ENCODE results near the gene HECA.

The HECA gene

GRCh38 chr6:139194740-139195139 is 59.9 kb downstream of the HECA start:
- no peaks in the 10 kb centered on the region for H3K9me3 ChIP-seq (replicated peaks in 1 of 2; ENCODE audit: control insufficient read depth in 2 of 2, insufficient read depth in 1 of 2, low read depth in 1 of 2, low read length in 2 of 2)
- H2BK120ac ChIP-seq (ENCODE audit: low read depth, low read length) = no peak overlapping the region
- H3K4me2 ChIP-seq (ENCODE audit: insufficient read depth, low read length, poor library complexity, severe bottlenecking) = no peak overlapping the region
- H2BK12ac ChIP-seq (ENCODE audit: low read length) = no peak overlapping the region
- no peak overlapping the region for H2BK15ac ChIP-seq (ENCODE audit: low read length)
- no peak overlapping the region for H2AK5ac ChIP-seq (ENCODE audit: low read depth, low read length)
- H3K14ac ChIP-seq (ENCODE audit: low read length) = no peak overlapping the region
- H3K36me3 ChIP-seq (replicated peaks in 1 of 2; ENCODE audit: control insufficient read depth in 2 of 2, insufficient read depth in 2 of 2, low read length in 2 of 2) = no peaks in the 10 kb centered on the region
- peaks cover 0 to 2% of the 10 kb centered on the region in 2 donors for H3K4me1 ChIP-seq (ENCODE audit: control insufficient read depth in 2 of 2, insufficient read depth in 1 of 2, low read depth in 1 of 2, low read length in 2 of 2)
- WGBS, 2 donors (ENCODE audit: extremely low coverage in 2 of 2, insufficient read length in 2 of 2, insufficient replicate concordance in 1 of 2) = no CpG with 5 or more reads among the region's 3 CpGs
- H3K27me3 ChIP-seq (ENCODE audit: control insufficient read depth in 3 of 3, insufficient read depth in 3 of 3, low read depth in 1 of 3, low read length in 3 of 3) = no peaks in the 10 kb centered on the region
- no peak overlapping the region for H4K8ac ChIP-seq (ENCODE audit: low read depth, low read length)
- H3K23ac ChIP-seq (ENCODE audit: low read depth, low read length, poor library complexity) = no peak overlapping the region
- H3K9ac ChIP-seq (ENCODE audit: low read depth, low read length, poor library complexity) = no peak overlapping the region
- H3K4me3 ChIP-seq (ENCODE audit: low read length in 2 of 2) = no peak overlapping the region
- H3K27ac ChIP-seq (replicated peaks; ENCODE audit: low read length) = no peak overlapping the region
- no peaks in the 10 kb centered on the region for H3K79me1 ChIP-seq (ENCODE audit: low read depth, low read length)
- H3K18ac ChIP-seq (ENCODE audit: low read length) = no peak overlapping the region
- H3K4ac ChIP-seq (ENCODE audit: low read length) = no peak overlapping the region
- no peak for DNase-seq (ENCODE audit: low spot score)
- no peak overlapping the region for H4K91ac ChIP-seq (ENCODE audit: low read depth, low read length, poor library complexity)
- no peak overlapping the region for H2BK5ac ChIP-seq (ENCODE audit: low read length)
- H2AFZ ChIP-seq (ENCODE audit: low read length) = peak overlapping the region; percentile 30

- Histone ChIP-seq H3K4ac (ENCODE audit: low read length) (no peak overlapping the region), H3K18ac (ENCODE audit: low read length) (no peak overlapping the region), H3K36me3 (replicated peaks in 1 of 2; ENCODE audit: control insufficient read depth in 2 of 2, insufficient read depth in 2 of 2, low read length in 2 of 2) (no peaks in the 10 kb centered on the region), H4K91ac (ENCODE audit: low read depth, low read length, poor library complexity) (no peak overlapping the region), H2AK5ac (ENCODE audit: low read depth, low read length) (no peak overlapping the region), H3K79me1 (ENCODE audit: low read depth, low read length) (no peaks in the 10 kb centered on the region), H3K9ac (ENCODE audit: low read depth, low read length, poor library complexity) (no peak overlapping the region), H2BK5ac (ENCODE audit: low read length) (no peak overlapping the region), H2BK12ac (ENCODE audit: low read length) (no peak overlapping the region), H3K27ac (replicated peaks; ENCODE audit: low read length) (no peak overlapping the region), H2AFZ (ENCODE audit: low read length) (no peak overlapping the region), H3K27me3 (ENCODE audit: control insufficient read depth in 3 of 3, insufficient read depth in 3 of 3, low read depth in 1 of 3, low read length in 3 of 3) (no peaks in the 10 kb centered on the region), H3K4me2 (ENCODE audit: insufficient read depth, low read length, poor library complexity, severe bottlenecking) (no peak overlapping the region), H4K8ac (ENCODE audit: low read depth, low read length) (no peak overlapping the region), H3K4me3 (ENCODE audit: low read length in 2 of 2) (no peak overlapping the region), H3K14ac (ENCODE audit: low read length) (no peak overlapping the region), H2BK120ac (ENCODE audit: low read depth, low read length) (no peak overlapping the region), H3K4me1 (ENCODE audit: control insufficient read depth in 2 of 2, insufficient read depth in 1 of 2, low read depth in 1 of 2, low read length in 2 of 2) (peaks cover 0 to 2% of the 10 kb centered on the region in 2 donors), H3K23ac (ENCODE audit: low read depth, low read length, poor library complexity) (no peak overlapping the region), H2BK15ac (ENCODE audit: low read length) (no peak overlapping the region), H3K9me3 (replicated peaks in 1 of 2; ENCODE audit: control insufficient read depth in 2 of 2, insufficient read depth in 1 of 2, low read depth in 1 of 2, low read length in 2 of 2) (no peaks in the 10 kb centered on the region)
- DNase-seq (ENCODE audit: low spot score) = no peak
- WGBS, 2 donors (ENCODE audit: extremely low coverage in 2 of 2, insufficient read length in 2 of 2, insufficient replicate concordance in 1 of 2) = no CpG with 5 or more reads among the region's 4 CpGs
Observed at GRCh38 chr6:139198529-139199288, 63.8 kb downstream of the HECA start.

GRCh38 chr6:139201378-139201777 is 66.5 kb downstream of the HECA start:
- Histone ChIP-seq H3K27ac (replicated peaks; ENCODE audit: low read length) (no peak overlapping the region), H3K9ac (ENCODE audit: low read depth, low read length, poor library complexity) (no peak overlapping the region), H3K36me3 (replicated peaks in 1 of 2; ENCODE audit: control insufficient read depth in 2 of 2, insufficient read depth in 2 of 2, low read length in 2 of 2) (peaks cover 0 to 2% of the 10 kb centered on the region in 2 donors), H3K4me1 (ENCODE audit: control insufficient read depth in 2 of 2, insufficient read depth in 1 of 2, low read depth in 1 of 2, low read length in 2 of 2) (peaks cover 0 to 2% of the 10 kb centered on the region in 2 donors), H3K4me3 (ENCODE audit: low read length in 2 of 2) (no peak overlapping the region), H3K27me3 (ENCODE audit: control insufficient read depth in 3 of 3, insufficient read depth in 3 of 3, low read depth in 1 of 3, low read length in 3 of 3) (no peaks in the 10 kb centered on the region), H2BK120ac (ENCODE audit: low read depth, low read length) (no peak overlapping the region), H3K4ac (ENCODE audit: low read length) (no peak overlapping the region), H2BK15ac (ENCODE audit: low read length) (no peak overlapping the region), H3K18ac (ENCODE audit: low read length) (no peak overlapping the region), H3K79me1 (ENCODE audit: low read depth, low read length) (no peaks in the 10 kb centered on the region), H3K9me3 (replicated peaks in 1 of 2; ENCODE audit: control insufficient read depth in 2 of 2, insufficient read depth in 1 of 2, low read depth in 1 of 2, low read length in 2 of 2) (peaks cover 3% of the 10 kb centered on the region in 2 donors), H2BK12ac (ENCODE audit: low read length) (no peak overlapping the region), H2AFZ (ENCODE audit: low read length) (no peak overlapping the region), H3K23ac (ENCODE audit: low read depth, low read length, poor library complexity) (no peak overlapping the region), H4K91ac (ENCODE audit: low read depth, low read length, poor library complexity) (no peak overlapping the region), H4K8ac (ENCODE audit: low read depth, low read length) (no peak overlapping the region), H2BK5ac (ENCODE audit: low read length) (no peak overlapping the region), H3K14ac (ENCODE audit: low read length) (no peak overlapping the region), H3K4me2 (ENCODE audit: insufficient read depth, low read length, poor library complexity, severe bottlenecking) (no peak overlapping the region), H2AK5ac (ENCODE audit: low read depth, low read length) (no peak overlapping the region)
- DNase-seq (ENCODE audit: low spot score) = no peak
- WGBS, 2 donors (ENCODE audit: extremely low coverage in 2 of 2, insufficient read length in 2 of 2, insufficient replicate concordance in 1 of 2) = no CpG with 5 or more reads among the region's 4 CpGs

- Histone ChIP-seq H2AFZ (ENCODE audit: low read length) (no peak overlapping the region), H3K14ac (ENCODE audit: low read length) (no peak overlapping the region), H3K23ac (ENCODE audit: low read depth, low read length, poor library complexity) (no peak overlapping the region), H2AK5ac (ENCODE audit: low read depth, low read length) (no peak overlapping the region), H3K4me1 (ENCODE audit: control insufficient read depth in 2 of 2, insufficient read depth in 1 of 2, low read depth in 1 of 2, low read length in 2 of 2) (no peaks in the 10 kb centered on the region), H3K27ac (replicated peaks; ENCODE audit: low read length) (no peak overlapping the region), H3K4me2 (ENCODE audit: insufficient read depth, low read length, poor library complexity, severe bottlenecking) (no peak overlapping the region), H2BK120ac (ENCODE audit: low read depth, low read length) (no peak overlapping the region), H2BK15ac (ENCODE audit: low read length) (no peak overlapping the region), H3K79me1 (ENCODE audit: low read depth, low read length) (no peaks in the 10 kb centered on the region), H3K9me3 (replicated peaks in 1 of 2; ENCODE audit: control insufficient read depth in 2 of 2, insufficient read depth in 1 of 2, low read depth in 1 of 2, low read length in 2 of 2) (peaks cover 3% of the 10 kb centered on the region in 2 donors), H2BK5ac (ENCODE audit: low read length) (no peak overlapping the region), H3K36me3 (replicated peaks in 1 of 2; ENCODE audit: control insufficient read depth in 2 of 2, insufficient read depth in 2 of 2, low read length in 2 of 2) (peaks cover 0 to 2% of the 10 kb centered on the region in 2 donors), H4K91ac (ENCODE audit: low read depth, low read length, poor library complexity) (no peak overlapping the region), H3K4ac (ENCODE audit: low read length) (no peak overlapping the region), H3K27me3 (ENCODE audit: control insufficient read depth in 3 of 3, insufficient read depth in 3 of 3, low read depth in 1 of 3, low read length in 3 of 3) (no peaks in the 10 kb centered on the region), H2BK12ac (ENCODE audit: low read length) (no peak overlapping the region), H3K4me3 (ENCODE audit: low read length in 2 of 2) (no peak overlapping the region), H3K18ac (ENCODE audit: low read length) (no peak overlapping the region), H4K8ac (ENCODE audit: low read depth, low read length) (no peak overlapping the region), H3K9ac (ENCODE audit: low read depth, low read length, poor library complexity) (no peak overlapping the region)
- DNase-seq (ENCODE audit: low spot score) = no peak
- WGBS, 2 donors (ENCODE audit: extremely low coverage in 2 of 2, insufficient read length in 2 of 2, insufficient replicate concordance in 1 of 2) = no CpG with 5 or more reads among the region's 2 CpGs
Observed at GRCh38 chr6:139204978-139205377, 70.1 kb downstream of the HECA start.

Data from neuronal stem cell (in vitro differentiated cells).